GM18870 (cell line): Measurements from ENCODE around the gene NFKBIB.
"Not testable (repeated sequence)": the region's sequence is repeated elsewhere in the genome, so short reads cannot be mapped to it uniquely, and the experiment has no call there.

Experiments used
- ATAC-seq: cut with Tn5 transposase; IDR thresholded peaks from one replicate; pipeline ENCODE4 v1.9.1; 2021; ENCODE audit warnings: moderate library complexity; ENCODE audit not compliant: unreplicated experiment

Gene NFKBIB, protein sequence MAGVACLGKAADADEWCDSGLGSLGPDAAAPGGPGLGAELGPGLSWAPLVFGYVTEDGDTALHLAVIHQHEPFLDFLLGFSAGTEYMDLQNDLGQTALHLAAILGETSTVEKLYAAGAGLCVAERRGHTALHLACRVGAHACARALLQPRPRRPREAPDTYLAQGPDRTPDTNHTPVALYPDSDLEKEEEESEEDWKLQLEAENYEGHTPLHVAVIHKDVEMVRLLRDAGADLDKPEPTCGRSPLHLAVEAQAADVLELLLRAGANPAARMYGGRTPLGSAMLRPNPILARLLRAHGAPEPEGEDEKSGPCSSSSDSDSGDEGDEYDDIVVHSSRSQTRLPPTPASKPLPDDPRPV

GRCh38 chr19:38899447-38900201 lies at the start of gene NFKBIB, which contains the start of gene SIRT2:
NFKBIB (plus strand) TSS chr19:38899969; CDS start chr19:38900033, 64 bp downstream.
SIRT2 (minus strand) TSS chr19:38899618; CDS start chr19:38899521, 97 bp downstream.
- peak; percentile 91 for ATAC-seq

DNA sequence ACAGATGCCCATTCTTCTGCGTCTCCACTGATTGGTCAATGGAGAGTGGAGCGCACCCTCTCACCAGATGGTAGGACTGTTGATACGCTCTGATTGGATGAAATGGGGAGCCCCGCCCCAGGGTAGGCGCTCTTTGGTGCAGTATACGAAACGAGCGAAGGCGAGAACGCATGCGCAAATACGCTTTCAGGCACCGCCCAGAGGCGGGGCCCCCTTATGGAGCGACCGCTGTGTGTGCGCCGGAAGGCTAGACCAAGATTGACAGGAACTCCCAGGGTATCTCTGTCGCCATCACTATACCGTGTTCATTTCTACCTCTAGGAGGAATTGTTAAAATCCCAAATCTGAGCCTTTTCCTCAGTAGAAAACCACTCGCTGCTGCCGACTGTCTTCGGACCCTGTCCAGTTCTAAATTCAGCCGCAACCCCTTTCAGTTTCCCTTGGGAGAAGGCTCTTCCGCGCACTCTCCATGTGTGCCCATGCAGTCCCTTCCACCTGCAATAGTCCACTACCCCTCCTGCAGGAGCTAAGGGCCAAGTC lies 49.3 kb upstream of the NFKBIB start:
- ATAC-seq = peak; percentile 84

DNA sequence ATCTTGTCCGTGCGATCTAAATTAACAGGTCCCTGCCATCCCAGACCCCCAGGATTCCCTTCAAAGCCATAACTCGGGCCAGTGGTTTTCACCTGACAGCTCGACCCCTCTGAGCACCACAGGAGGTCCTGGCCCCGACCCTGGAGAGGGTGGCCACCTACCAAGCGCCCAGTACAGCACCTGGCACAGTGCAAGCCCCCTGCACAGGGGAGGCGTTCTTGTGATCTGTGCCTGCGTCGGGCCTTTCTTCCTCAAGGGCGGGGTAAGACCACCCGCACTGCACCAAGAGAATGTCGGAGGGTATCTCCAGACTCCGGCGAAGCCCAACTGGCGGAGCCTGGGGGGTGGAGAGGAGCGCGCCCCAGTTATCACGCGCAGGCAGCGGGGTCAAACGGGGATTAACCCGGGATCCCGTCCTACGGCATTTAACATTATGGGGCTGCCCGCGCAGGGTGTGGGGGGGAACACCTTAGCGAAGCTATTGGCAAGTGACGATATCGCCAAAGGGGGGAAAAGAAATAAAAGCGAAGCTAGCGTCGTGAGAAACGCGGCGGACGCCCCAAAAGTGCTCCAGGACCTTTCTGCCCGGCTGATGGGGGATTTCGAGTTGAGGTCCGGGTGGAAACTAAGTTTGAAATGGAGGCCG lies 48.7 kb upstream of the NFKBIB start:
- ATAC-seq = no peak

- no peak for ATAC-seq
Measured at GRCh38 chr19:38851622-38852230, 48.0 kb upstream of the NFKBIB start.

GRCh38 chr19:38852231-38853044 lies 47.3 kb upstream of the NFKBIB start:
- ATAC-seq = no peak

GRCh38 chr19:38853214-38853613 lies 46.6 kb upstream of the NFKBIB start:
- ATAC-seq = no peak

DNA sequence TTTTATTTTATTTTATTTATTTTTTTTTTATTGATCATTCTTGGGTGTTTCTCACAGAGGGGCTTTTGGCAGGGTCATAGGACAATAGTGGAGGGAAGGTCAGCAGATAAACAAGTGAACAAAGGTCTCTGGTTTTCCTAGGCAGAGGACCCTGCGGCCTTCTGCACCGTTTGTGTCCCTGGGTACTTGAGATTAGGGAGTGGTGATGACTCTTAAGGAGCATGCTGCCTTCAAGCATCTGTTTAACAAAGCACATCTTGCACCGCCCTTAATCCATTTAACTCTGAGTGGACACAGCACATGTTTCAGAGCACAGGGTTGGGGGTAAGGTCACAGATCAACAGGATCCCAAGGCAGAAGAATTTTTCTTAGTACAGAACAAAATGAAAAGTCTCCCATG lies 44.8 kb upstream of the NFKBIB start:
- not testable (repeated sequence) for ATAC-seq

GRCh38 chr19:38855751-38856150 lies 44.0 kb upstream of the NFKBIB start:
- ATAC-seq = not testable (repeated sequence)

GRCh38 chr19:38856813-38857212 lies 43.0 kb upstream of the NFKBIB start:
- ATAC-seq = no peak

DNA sequence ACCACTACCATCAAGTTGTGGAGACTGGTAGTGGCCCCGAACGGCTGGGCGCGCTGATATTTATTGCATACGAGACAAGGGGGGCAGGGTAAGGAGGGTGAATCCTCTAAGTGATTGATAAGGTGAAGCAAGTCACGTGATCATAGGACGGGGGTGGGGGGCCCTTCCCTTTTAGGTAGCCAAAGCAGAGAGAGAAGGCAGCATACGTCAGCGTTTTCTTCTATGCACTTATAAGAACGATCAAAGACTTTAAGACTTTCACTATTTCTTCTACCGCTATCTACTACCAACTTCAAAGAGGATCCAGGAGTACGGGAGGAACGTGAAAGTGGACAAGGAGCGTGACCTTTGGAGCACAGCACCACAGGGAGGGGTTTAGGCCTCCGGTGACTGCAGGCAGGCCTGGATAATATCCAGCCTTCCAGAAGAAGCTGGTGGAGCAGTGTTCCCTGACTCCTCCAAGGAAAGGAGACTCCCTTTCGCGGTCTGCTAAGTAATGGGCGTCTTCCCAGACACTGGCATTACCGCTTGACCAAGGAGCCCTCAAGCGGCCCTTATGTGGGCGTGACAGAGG lies 40.1 kb upstream of the NFKBIB start:
- ATAC-seq = not testable (repeated sequence)

DNA sequence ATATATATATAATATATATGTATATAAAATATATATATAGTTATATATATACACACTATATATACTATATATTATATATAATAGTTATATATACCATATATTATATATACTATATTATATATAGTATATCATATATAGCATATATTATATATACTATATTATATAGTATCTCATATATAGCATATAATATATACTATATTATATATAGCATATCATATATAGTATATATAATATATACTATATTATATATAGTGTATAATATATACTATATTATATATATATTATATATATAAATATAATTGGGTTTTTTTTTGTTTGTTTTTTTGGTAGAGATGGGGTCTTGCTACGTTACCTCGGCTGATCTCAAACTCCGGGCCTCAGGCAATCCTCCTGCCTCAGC lies 38.4 kb upstream of the NFKBIB start:
- no peak for ATAC-seq

GRCh38 chr19:38862321-38863059 lies 37.3 kb upstream of the NFKBIB start:
- no peak for ATAC-seq

DNA sequence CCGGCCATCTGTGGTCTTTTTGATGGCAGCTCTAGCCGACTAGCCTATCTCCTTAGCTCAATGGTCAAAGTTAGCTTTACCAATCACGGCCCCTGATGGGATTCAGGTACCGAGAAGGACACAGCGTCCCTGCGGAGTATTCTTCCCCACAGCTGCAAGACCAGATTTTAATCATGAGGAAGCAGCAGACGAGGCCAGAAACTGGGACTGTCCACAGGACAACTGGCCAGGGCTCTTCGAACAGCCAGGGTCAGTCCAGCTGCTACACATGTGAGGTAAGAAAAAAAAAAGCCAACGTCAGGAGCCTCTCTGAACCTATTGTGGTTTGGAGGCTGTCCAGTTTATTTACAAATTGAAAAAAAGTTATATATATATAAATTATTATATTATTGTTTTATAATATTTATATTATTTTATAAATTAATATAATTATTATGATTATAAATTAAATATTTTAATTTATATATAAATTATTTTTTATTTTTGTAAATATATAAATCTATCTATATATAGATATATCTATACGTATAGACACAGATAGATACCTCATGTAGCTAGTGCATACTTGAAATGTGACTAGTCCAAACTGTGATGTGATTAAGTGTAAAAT lies 32.5 kb upstream of the NFKBIB start:
- no peak for ATAC-seq

- ATAC-seq = no peak
Measured at GRCh38 chr19:38868551-38868950, 31.2 kb upstream of the NFKBIB start.

DNA sequence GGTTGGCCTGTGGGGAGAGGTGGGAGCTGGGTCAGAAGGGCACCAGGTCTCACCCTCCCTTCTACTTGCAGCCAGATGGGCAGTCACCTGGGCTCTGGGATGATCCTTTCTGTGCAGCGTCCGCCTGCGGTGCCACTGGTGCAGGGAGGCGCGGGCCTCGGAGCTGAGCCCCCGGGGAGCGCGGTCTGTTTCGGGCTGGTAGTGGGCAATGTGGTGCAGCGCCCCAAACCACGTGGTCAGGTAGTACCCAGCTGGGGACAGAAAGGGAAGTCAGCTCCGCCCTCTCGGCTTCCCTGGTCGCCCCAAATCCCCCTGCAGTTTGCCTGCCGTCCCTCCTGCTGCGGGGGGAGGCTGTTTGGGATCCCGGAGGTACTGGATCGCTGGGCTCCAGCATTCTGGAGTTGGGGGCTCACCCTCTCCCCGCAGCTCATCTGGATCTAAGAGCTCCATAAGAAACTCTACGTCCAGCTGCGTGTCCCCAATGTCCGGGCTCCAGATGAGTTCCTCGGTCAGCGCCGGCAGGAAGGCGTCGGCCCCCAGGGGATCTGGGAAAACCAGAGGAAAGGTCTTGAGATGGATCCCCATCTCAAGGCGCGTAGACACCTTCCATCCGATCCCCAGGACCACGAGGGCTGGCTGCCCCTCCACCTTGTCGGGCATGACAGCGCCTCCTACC lies 30.5 kb upstream of the NFKBIB start:
- no peak for ATAC-seq

GRCh38 chr19:38869836-38870607 lies 29.7 kb upstream of the NFKBIB start:
- peak; percentile 51 for ATAC-seq

DNA sequence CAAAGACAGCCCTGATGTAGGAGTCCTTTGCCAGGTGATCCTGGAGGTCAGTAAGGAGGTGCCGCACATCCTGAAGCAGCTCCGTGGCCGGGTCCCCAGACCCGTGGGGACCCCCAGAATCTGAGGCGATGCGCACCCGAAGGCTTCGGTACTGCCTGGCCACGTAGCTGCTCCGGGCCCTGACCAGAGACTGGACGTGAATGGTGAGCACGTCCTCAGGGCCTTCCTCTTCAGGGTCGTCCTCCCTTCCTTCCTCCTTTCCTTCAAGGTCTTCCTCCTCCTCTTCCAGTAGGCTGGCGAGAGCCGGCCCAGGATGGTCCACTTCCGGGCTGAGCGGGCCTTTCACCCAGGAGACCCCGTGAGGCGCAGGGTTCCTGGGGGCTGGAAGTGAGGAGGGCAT lies 29.2 kb upstream of the NFKBIB start:
- ATAC-seq = no peak
